RWPE2 (cell line): ENCODE measurements around the gene NHS.
"Not testable (repeated sequence)": the region's sequence is repeated elsewhere in the genome, so short reads cannot be mapped to it uniquely, and the experiment has no call there.

Experiments
- ATAC-seq: fragments of 200-7000 bp; cut with Tn5 transposase; 3 replicates; pipeline ENCODE4 v1.9.1; 2021; ENCODE audit warnings: low read depth
- DNase-seq: peaks from one replicate; pipeline ENCODE4 v3.0.0-alpha.2; 2020; ENCODE audit warnings: low spot score
- H3K27ac ChIP-seq: fragments of 450-650 bp; 2 replicates; pipeline ENCODE4 v1.5.1; 2017; ENCODE audit warnings: mild to moderate bottlenecking; ENCODE audit not compliant: poor library complexity, severe bottlenecking
- H3K27me3 ChIP-seq: fragments of 250-450 bp; sonication (Bioruptor Pico); 2 replicates; pipeline ENCODE4 v1.5.1; 2021; ENCODE audit warnings: mild to moderate bottlenecking, moderate library complexity; ENCODE audit not compliant: insufficient read depth, poor library complexity, severe bottlenecking
- H3K36me3 ChIP-seq: fragments of 250-450 bp; sonication (Bioruptor Pico); 2 replicates; pipeline ENCODE4 v1.5.1; 2020; ENCODE audit warnings: low read depth, mild to moderate bottlenecking, moderate library complexity
- H3K4me1 ChIP-seq: fragments of 250-450 bp; sonication (Bioruptor Pico); 2 replicates; pipeline ENCODE4 v1.5.1; 2021; ENCODE audit warnings: mild to moderate bottlenecking, moderate library complexity; ENCODE audit not compliant: insufficient read depth, poor library complexity, severe bottlenecking
- H3K4me3 ChIP-seq: fragments of 250-450 bp; sonication (Bioruptor Pico); 2 replicates; pipeline ENCODE4 v1.5.1; 2021; ENCODE audit warnings: mild to moderate bottlenecking, moderate library complexity; ENCODE audit not compliant: severe bottlenecking
- H3K9me3 ChIP-seq: fragments of 250-450 bp; sonication (Bioruptor Pico); 2 replicates; pipeline ENCODE4 v1.5.1; 2021; ENCODE audit warnings: mild to moderate bottlenecking, moderate library complexity; ENCODE audit not compliant: severe bottlenecking
- CTCF ChIP-seq: fragments of 450-650 bp; IDR thresholded peaks from one replicate; pipeline ENCODE4 v1.5.1; 2017; ENCODE audit warnings: mild to moderate bottlenecking, moderate library complexity; ENCODE audit not compliant: poor library complexity, severe bottlenecking

The NHS gene

GRCh38 chrX:17564689-17565409 is 189.8 kb downstream of the NHS start:
- Histone ChIP-seq H3K27ac (no peak overlapping the region), H3K4me3 (no peak overlapping the region), H3K9me3 (no peaks in the 10 kb centered on the region), H3K36me3 (no peaks in the 10 kb centered on the region), H3K4me1 (peaks cover 11% of the 10 kb centered on the region), H3K27me3 (no peaks in the 10 kb centered on the region)
- ATAC-seq, result no peak
- no peak for TF ChIP-seq CTCF
- no peak for DNase-seq

GRCh38 chrX:17566740-17567139 is 191.7 kb downstream of the NHS start:
- Histone ChIP-seq H3K27ac (no peak overlapping the region), H3K36me3 (no peaks in the 10 kb centered on the region), H3K27me3 (no peaks in the 10 kb centered on the region), H3K4me3 (no peak overlapping the region), H3K4me1 (no peaks in the 10 kb centered on the region), H3K9me3 (no peaks in the 10 kb centered on the region)
- DNase-seq (no peak), ATAC-seq (no peak)
- no peak for TF ChIP-seq CTCF

- DNase-seq (no peak), ATAC-seq (no peak)
- no peak overlapping the region for H3K27ac ChIP-seq
- H3K4me1 ChIP-seq, result no peaks in the 10 kb centered on the region
- H3K36me3 ChIP-seq, result no peaks in the 10 kb centered on the region
- TF ChIP-seq CTCF, result no peak
- H3K4me3 ChIP-seq, result no peak overlapping the region
- no peaks in the 10 kb centered on the region for H3K27me3 ChIP-seq
- H3K9me3 ChIP-seq, result no peaks in the 10 kb centered on the region
Observed at GRCh38 chrX:17567187-17567586, 192.2 kb downstream of the NHS start.

GRCh38 chrX:17567821-17568220 is 192.8 kb downstream of the NHS start:
- Histone ChIP-seq H3K4me1 (no peaks in the 10 kb centered on the region), H3K36me3 (no peaks in the 10 kb centered on the region), H3K27me3 (no peaks in the 10 kb centered on the region), H3K9me3 (no peaks in the 10 kb centered on the region), H3K27ac (no peak overlapping the region), H3K4me3 (no peak overlapping the region)
- DNase-seq (no peak), ATAC-seq (no peak)
- no peak for TF ChIP-seq CTCF

GRCh38 chrX:17568804-17569203 is 193.8 kb downstream of the NHS start:
- not testable (repeated sequence) for H3K9me3 ChIP-seq, H3K4me1 ChIP-seq, DNase-seq, ATAC-seq, H3K27me3 ChIP-seq, H3K4me3 ChIP-seq, H3K27ac ChIP-seq, H3K36me3 ChIP-seq
